Renal cortical epithelial cell (primary cell): ENCODE results near the gene TIMM22. TPM values are rescaled to one million over a fixed set of nuclear protein-coding genes. Genes with fewer than 3 reads are reported as not detected.

Source experiments
- DNase-seq: peaks from one replicate; pipeline ENCODE4 v3.0.0-alpha.2; 2011; ENCODE audit warnings: low read depth
- total RNA-seq: library from RNA; depleted of rRNA; stranded (reverse); fragments of >200 nt; gene quantifications from 2 replicates; pipeline ENCODE4 v1.2.3, GENCODE V29; 2014

The TIMM22 gene
- total RNA-seq, 1 donor from 2014 or later = 18.0 TPM

DNA sequence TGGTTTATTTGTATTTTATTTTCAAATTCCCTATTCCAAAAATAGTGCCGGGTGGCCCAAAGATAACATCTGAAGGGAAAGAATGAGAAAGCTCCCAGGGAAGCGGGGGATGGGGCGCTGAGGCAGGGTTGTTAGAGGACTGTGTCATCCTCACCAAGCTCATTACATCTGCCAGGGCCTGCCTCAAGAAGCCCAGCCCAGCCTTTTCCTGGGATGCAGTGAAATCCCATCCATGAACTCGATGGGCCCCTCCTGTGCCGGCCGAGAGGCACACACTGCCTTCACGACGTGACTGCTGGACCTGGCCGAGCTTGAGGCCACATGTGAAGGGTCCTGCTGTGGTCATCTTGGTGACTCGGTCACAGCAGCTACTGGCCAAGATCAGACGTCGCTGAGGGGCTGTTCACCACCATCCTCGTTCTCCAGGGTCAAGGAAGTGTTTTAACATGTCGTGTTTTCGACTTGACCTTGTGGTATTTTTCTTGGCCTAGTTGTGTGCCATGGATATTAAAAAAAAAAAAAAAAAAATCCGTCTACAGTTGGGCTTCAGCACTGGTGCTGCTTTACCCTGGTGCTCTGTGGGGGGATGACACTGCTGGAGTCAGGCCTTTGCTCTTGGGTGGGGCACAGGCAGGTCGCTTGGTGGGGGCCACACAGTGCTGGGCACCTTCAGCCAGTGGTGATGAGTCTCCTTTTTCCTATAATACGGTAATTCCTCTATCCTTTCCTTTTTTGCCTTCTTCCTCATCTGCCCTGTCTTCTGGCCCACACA lies 4.9 kb downstream of the TIMM22 start:
- no peak for DNase-seq

DNA sequence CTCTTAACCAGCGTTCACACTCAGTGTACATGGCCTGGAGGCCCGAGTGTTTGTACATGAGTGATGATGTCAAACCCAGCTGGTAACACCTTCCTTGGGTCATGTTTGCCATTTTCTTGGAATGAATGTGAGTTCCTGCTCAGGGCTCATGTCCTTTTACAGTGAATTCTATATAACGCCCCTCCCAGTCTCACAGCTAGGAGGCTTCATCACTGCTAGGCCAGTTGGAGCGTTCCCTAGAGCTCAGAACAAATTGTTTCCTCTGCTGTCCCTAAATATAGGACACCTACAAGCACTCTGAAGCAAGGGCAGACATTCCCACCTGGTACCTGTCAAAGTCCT lies 5.5 kb downstream of the TIMM22 start:
- no peak for DNase-seq

DNA sequence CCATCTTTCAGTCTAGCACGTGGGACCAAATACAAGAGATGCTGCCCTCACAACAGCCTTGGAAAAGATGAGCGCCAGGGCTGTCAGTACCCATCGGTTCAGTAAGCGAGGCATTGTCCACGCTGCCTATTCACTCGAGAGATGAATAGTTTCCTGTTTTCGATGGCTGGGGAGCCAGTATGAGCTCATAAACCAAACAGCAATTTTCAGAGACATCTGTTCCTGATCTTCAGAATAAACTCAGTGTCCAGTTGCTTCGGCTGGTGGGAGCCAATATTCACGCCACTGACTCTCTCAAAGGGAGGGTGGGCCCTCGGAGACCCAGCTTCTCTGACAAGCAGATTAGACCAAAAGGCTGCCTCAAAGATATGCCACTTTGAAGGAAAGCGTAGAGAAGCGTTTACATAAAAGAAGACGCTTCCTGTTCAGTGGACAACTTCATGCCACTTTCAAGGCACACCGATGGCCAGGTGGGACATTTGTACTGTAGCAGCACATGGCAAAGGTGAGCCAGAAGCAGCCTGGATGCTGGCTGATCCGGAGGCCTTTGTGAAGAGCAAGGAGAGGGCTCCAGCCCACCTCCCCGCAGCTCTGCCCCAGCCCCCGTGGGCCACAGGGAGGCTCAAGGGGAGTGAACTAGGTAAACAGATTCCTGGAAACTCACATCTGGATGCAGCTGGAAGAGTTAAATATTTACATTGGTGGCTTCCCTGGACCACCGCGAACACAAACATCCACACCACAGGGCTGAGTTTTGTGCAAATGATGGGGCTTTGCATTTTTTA lies 6.0 kb downstream of the TIMM22 start:
- no peak for DNase-seq

DNA sequence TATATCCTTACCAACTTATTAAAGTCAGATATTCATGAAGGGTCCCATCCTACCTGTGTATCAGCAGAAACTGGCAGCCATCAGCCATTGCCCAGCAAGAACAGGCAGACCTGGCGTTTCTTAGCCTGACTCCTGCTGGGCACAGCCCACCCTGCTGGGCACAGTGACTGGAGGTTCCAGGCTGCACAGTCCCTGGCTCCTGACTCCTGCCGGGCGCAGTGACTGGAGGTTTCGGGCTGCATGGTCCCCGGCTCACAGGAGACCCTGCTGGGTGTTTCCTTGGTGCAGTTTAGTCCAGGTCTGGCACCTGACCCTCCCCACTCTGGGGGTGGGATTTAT lies 6.7 kb downstream of the TIMM22 start:
- DNase-seq = no peak

DNA sequence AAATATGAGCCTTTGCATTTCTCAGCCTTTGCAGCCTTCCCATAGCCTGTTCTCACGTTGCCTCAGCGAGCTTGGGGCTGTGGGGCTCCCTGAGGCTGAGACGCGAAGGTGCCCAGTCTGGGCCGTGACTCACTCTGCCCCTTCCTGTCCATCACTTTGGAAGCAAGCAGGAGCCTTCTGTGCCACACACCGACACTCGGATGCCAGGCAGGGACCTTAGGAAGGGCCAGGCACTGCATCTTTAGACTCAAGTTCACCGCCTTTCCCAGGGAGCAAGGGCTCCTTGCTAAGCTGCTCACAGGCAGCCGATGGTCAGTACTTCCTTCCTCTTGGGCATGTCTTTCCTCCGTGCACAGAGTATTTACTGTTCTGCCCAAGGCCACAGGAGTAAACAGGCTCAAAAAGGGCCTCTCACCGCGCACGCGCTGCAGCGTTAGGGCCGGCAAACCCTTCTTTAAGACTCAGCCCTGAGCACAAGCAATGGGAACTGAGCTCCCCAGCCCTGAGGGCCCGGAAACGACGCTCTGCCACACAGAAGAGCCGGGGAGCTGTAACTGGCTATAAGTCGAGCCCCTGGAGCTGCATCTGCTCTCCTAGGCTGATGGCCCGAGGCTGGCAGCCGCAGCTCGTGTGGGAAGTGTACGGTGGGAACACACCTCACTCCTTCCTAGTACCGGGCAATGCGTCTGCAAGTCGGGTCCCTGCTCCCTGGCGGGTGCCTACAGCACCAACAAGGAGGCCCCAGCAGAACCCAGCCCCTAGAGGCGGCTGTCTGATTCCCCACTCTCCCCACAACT lies 7.2 kb downstream of the TIMM22 start:
- no peak for DNase-seq

DNA sequence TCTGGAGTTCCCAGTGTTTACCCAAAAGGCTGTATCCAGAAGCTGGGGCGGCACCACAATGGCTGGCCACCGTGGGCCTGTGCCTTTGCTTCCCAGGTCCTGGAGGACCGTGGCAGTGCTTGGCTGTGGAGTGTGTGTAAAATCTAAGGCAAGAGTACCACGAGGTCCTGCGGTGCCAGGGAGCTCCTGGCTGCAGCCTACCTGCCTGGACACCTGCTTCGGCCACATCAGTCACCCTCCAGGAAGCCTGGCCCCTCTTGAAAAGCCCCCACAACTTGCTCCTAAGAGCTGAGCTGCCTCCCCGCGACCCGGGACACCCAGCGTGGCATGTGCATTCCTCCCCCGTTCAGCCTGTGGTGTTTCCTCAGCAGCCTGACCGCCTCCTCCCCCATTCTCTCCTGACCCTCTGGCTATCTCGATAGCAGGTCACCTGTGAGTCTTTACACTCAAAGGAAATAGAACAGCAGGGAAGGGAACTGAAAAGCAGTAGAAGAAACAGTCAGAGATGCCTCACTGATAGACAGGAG lies 7.9 kb downstream of the TIMM22 start:
- DNase-seq = no peak

DNA sequence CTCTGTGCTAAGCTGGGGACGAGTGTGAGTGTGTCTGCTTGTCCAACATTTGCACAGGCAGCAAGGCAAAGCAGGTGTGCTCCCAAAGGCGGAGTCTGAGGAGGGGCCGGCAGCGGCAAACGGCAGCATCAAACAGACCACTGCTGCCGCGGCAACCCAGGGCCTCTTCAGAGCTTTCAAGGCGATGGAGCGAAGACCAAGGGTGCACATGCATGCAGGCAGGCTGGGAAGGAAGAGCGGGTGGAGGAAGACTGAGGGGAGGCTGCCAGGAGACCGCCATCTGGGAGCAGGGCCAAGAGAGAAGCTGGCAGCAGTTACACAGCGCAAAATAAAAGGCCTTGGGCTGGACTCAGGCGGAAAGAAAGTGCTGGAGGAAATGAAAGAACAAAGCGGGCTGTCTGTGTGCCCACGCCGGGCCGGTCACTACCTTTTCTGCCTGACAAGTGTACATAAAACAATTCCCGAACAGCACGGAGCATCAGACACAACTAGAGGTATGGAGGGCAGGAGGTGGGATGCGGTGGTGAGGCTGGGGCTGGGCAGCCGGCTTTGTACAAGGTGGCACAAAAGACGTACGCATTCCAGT lies 8.5 kb downstream of the TIMM22 start:
- DNase-seq = peak; percentile 41

DNA sequence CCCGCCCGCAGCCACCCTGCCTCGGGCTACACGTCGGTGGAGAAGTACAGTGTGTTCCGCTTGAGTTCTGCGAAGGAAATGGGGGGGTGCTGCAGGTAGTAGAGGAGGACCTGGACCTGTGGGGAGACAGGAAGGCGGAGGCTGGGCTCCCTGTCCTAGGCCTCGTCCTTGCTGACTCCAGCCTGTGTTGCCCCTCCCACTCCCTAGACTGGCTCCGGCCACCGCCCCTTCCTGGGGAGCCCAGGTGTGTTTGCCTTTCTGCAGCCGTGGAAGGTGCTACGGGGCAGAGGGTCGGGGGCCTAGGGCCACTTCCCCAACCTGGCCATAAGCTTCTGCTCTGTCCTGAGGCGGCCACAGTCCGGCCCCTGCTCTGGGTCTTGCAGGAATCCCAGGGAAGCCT lies 9.1 kb downstream of the TIMM22 start:
- DNase-seq = no peak

DNA sequence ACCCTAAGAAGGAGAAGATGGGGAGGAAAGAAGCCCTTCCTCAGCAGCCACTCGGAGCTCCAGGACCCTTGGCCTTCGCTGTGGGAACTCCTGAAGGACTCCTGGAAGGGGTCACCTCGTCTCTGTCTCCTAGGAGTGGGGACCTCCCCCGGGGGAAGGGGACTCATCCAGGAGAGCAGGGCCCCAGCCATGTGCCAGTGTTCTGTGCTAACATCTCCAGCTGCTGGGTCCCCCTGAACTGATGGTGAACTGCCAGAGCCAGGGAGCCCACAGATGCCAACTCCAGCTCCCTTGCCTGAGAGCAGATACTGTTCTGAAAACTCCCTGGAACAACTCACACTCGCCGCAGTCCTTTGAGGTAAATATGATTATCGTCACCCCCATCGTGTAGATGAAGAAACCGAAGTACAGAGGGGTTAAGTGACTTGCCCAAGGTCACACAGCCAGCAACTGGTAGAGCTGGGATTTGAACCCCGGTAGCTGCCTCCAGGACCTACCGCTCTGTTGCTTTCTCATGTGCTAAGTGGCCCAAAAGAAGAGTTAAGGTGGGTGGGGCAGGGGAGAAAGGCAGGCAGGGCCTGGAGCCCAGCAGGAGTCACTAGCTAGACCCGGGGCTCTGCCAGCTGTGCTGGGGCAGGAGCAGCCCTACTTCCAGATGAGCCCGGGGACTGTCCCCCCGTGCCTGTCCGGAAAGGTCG lies 10.5 kb downstream of the TIMM22 start:
- no peak for DNase-seq

DNA sequence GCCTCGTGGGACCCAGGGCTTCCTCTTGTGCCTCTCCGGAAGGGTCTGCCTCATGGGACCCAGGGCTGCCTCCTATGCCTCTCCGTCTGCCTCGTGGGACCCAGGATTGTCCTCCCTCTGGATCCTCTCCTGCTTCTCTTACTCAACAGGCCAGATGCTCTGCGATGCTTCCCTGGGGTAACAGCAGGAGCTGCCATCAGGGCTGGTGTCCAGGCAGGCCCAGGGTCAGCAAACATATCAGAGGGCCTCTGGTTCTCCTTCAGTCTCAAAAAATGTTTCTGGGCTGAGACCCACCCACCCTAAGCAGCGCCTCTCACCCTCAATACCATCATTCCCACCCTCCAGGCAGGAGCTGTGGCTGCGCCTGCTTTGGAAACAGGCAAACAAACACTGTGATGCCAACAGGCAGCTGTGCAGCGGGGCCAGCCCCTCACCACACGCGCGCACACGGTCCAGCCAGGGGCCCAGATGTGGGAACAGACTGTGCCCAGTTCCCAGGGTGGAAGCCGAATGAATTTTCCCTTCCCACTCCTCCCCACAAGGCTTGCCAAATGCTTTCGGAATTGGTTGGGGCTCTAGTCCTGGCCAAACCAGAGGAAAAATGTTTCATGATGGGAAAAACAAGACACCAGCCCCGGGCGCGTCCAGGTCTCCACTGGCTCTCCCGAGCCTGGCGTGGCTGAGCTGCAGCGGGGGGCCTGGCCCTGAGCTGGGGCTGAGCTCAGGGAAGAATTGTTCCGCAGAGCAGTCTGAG lies 11.3 kb downstream of the TIMM22 start:
- DNase-seq = no peak

DNA sequence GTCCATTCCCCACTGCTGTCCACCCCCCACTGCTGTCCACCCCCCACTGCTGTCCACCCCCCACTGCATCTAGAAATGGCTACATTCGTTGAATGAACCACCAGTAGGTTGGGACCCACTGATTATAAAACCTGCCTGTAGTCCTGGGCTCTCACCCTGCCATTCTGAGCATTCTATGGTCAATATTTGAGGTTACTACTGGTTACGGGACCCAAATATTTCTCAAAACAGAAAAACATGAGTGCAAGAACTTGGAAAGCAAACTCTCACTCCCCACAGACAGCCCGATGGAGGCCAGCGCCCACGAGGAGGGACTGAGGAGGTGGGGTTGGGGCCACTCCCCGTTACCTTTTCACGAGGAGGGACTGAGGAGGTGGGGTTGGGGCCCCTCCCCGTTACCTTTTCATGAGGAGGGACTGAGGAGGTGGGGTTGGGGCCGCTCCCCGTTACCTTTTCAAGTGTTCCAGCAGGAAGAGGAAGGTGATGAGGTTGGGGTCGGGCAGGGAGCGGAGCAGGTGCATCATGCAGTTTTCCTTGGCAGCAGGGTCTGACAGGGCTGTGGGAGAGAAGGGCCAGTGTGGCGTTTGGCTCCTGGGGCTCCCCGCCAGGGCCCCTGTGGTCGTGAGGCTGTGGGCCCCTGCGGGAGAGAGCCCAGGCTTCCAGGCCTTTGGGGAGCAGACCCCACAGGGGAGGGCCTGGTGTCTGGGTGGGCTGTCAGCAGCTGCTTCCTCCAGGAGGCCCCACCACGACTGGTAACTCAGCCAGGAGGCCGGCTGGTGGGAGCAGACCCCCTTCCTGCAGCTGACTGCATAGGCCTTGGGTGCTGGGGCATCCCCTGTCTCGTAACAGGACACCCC lies 12.5 kb downstream of the TIMM22 start:
- no peak for DNase-seq

DNA sequence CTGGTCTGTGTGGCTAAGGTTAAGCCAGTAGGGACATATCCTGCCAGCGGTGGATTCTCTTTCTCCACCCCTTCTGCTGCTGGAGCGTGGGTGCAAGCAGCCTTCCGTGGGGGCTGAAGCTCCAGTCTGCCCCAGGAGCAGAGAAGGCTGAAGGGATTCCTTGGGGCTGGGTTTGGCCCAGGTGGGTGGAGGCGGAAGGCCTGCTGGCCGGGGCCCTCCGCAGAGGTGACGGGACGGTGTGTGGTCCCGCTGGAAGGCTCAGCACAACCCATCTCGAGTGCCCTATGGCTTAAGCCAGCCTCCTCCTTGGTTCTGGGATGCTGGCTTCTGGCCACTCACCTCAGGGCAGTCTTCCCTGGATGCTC lies 13.1 kb downstream of the TIMM22 start:
- DNase-seq = no peak

DNA sequence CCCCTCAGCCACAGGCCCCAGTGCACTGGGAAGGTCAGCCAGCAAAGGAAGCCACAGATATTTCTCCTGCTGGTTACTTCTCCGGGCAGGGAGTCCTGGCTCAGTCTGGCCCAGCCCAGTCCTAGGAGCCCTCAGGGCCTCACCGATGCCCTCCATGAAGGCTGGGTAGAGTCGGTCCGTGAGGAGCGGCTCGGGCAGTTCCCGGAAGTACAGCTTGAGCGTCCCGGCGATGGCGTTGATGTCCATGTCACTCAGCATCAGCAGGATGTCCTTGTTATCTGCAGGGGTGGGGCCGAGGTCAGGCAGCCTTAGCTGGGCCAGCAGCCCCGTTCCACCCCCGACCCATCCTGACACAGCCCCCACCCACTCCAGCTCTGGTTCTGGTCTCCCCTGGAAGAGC lies 13.7 kb downstream of the TIMM22 start:
- DNase-seq = no peak

DNA sequence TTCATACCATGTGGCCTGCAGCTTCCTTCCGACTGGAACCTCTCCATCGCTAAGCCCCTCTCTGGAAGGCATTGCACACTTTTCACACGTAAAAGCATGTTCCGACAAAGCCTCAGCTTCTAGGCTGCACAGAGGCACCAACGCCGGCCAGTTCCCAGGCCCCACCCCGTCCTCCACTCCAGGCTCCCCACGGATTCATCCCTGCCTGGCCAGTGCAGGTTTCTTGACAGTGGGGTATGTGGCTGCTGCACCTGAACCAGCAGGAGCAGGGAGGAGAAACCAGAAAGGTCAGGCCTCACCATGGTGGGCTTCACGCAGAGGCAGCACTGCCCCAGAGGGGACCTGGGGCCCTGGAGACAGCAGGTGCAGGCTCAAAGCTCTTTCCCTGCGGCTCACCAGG lies 14.2 kb downstream of the TIMM22 start:
- DNase-seq = no peak

DNA sequence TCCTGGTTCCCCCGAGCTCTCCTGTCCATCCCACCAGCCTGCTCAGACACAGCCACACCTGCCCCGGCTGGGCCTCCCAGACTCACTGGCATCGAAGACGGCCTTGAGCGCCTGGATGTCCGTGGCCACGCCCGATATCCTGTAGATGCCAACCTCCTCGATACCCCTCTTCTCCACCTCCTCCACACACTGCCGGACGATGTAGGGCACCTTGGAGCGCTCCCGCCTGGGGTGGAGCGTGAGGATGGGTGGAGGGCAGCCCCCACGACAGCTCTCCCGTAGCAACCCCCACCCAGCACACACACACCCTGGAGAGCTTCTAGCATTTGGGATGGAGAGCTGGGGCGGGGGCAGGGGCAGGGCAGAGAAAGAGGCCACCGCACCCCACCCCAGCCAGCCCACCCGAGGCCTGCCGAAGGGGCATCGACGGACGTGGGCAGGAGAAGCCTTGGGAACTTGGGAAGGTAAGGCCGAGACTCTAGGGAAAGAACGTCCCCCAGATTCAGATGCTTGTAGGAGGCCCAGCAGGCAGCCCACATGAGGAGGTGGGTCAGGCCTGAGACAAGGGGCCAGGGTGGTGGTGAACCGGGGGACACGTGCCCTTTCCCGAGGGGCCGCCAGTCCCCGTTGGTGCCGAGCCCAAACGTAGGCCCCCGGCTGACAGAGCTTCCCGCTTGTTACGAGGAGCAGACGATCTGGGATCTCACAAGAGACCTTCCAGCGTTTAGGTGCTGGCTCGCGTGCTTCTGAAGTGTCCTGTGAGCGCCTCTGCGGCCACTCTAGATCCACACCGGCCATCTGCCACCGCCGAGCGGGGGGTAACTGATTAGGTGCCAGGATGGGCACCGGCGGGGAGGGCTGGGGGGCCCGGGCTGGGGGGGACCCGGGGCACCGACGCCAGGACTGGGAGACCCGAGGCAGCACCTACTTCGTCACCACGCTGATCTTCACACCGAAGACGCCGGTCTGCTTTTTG lies 15.1 kb downstream of the TIMM22 start:
- DNase-seq = no peak

DNA sequence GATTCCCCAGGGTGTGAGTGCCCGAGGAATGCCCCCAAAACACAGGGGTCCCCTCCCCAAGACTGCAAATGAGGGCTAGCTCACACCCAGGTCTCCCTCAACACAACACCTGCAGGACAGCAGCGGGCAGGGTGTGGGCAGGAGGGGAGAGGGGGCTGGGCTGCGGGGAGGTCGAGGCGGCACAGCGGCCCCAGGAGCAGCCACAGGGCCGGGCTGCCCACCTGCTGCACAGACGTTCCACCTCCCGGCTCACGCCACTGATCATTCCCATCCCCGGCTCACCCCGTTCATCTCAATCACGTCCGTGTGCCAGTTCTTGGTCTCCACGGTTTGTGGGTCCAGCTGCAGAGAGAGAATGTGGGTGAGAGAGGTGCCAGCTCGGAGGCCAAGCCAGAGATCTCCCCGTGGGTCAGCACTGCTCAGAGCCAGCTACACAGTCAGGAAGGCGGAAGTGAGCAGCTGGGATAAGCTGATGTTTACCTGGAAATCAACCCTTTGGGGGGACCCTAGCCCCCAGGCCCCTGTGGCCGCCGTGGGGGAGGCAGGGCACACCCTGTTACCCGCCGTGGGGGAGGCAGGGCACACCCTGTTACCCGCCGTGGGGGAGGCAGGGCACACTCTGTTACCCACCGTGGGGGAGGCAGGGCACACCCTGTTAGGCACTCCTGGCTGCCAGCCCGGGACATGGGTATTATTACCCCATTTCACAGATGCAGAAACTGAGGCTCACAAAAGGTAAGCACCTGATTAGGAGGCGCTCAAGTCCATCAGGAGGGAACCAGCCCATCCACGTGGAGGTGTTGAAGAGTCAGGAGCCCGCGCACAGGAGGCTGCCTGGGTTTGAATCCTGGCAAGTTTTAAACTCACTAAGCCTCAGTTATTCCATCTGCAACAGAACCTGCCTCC lies 16.1 kb downstream of the TIMM22 start:
- DNase-seq = no peak

DNA sequence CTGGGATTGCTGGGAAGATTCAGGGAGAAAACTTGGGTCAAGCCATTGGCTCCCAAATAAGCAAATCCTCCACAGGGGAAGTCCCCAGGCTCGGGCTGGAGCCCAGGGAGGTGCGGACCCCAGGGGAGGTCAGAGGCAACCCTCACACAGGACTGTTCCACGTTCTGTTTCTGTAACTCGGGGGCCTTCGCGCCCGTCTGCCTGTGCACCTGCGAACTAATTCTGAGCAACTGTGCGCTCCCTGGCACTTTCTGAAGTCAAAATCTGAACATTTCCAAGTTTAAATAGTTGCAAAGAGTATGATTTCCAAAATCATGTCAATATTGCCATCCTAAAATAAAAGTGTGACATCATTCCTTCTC lies 16.8 kb downstream of the TIMM22 start:
- no peak for DNase-seq

DNA sequence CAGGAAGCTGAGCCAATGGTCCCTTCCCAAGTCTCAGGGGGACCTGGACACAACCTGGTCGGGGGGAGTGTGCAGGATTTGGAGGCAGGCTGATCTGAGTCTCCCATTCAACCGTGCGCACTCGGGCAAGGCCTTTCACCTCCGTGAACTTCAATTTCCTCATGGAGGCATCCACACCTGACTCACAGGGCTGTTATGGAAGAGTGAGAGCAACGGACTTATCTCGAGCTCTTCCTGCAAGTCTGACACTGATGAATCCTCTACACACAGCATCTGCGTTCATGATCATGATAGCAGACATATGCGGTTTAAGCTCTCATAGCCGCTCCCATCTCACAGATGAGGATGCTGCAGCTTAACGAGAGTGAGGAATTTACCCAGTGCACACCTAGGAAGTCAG lies 21.6 kb downstream of the TIMM22 start:
- DNase-seq = no peak
